ENCODE measurements around the gene RYR3.

DNA sequence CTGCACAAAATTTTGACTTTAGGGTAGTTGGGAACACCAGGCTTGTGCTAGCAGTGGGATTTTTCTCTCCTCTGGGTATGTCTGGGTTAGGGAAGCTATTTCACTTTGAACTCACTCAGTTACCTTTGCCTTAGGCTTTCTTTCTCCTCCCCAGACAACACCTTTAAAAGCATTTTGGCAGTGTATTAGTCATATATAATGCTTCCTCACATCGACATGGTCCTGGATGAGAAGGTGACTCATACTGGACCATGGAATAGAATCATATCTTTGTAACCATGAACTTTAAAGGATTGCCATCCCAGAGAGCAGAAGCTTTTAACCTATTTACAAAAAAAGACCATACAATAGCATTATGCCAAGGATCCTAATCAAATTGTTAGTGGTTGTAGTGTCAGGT, 2.7 kb downstream of the RYR3 start:
- TF ChIP-seq POLR2A (IDR thresholded peaks at IDR 0.05): no peak
- TF ChIP-seq, protein P1, sequence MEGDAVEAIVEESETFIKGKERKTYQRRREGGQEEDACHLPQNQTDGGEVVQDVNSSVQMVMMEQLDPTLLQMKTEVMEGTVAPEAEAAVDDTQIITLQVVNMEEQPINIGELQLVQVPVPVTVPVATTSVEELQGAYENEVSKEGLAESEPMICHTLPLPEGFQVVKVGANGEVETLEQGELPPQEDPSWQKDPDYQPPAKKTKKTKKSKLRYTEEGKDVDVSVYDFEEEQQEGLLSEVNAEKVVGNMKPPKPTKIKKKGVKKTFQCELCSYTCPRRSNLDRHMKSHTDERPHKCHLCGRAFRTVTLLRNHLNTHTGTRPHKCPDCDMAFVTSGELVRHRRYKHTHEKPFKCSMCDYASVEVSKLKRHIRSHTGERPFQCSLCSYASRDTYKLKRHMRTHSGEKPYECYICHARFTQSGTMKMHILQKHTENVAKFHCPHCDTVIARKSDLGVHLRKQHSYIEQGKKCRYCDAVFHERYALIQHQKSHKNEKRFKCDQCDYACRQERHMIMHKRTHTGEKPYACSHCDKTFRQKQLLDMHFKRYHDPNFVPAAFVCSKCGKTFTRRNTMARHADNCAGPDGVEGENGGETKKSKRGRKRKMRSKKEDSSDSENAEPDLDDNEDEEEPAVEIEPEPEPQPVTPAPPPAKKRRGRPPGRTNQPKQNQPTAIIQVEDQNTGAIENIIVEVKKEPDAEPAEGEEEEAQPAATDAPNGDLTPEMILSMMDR (IDR thresholded peaks at IDR 0.05): no peak
